Neural progenitor cell (in vitro differentiated cells): Measurements from ENCODE around the gene SREBF2.

Experiments
- EZH2 ChIP-seq: fragments of 200-600 bp; sonication (generic); IDR thresholded peaks from 2 replicates; pipeline ENCODE4 v1.6.1; 2017; ENCODE audit warnings: antibody characterized with exemption, mild to moderate bottlenecking, moderate library complexity
- EZH2phosphoT487 ChIP-seq: fragments of 200-600 bp; sonication (generic); IDR thresholded peaks from 2 replicates; pipeline ENCODE4 v1.6.1; 2017; ENCODE audit warnings: antibody characterized with exemption
- TF ChIP-seq, protein P1 (sequence below): fragments of 200-600 bp; sonication (generic); IDR thresholded peaks from 2 replicates; pipeline ENCODE4 v1.5.1; 2017; ENCODE audit warnings: antibody characterized with exemption, mild to moderate bottlenecking

DNA sequence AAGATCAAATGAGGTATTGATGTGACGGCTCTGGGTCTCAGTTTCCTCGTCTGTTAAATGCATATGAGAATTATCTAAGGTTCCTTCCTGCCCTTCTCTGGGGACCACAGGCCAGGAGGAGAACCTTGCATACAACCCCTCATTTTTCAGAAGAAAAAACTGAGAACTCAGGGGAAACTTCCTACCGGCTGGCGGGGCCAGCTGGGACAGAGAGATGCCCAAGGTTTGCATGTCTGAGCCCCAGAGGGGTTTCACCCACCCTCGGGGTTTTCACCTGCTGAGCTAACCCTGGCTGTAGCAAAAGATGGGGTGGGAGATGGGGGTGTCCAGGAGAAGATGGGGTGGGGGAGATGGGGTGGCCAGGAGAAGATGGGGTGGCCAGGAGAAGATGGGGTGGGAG, 89.4 kb downstream of the SREBF2 start:
- TF ChIP-seq EZH2 (no peak), EZH2phosphoT487 (no peak)
- TF ChIP-seq, protein P1, sequence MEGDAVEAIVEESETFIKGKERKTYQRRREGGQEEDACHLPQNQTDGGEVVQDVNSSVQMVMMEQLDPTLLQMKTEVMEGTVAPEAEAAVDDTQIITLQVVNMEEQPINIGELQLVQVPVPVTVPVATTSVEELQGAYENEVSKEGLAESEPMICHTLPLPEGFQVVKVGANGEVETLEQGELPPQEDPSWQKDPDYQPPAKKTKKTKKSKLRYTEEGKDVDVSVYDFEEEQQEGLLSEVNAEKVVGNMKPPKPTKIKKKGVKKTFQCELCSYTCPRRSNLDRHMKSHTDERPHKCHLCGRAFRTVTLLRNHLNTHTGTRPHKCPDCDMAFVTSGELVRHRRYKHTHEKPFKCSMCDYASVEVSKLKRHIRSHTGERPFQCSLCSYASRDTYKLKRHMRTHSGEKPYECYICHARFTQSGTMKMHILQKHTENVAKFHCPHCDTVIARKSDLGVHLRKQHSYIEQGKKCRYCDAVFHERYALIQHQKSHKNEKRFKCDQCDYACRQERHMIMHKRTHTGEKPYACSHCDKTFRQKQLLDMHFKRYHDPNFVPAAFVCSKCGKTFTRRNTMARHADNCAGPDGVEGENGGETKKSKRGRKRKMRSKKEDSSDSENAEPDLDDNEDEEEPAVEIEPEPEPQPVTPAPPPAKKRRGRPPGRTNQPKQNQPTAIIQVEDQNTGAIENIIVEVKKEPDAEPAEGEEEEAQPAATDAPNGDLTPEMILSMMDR: no peak
